K562 (cell line): ENCODE data around the gene PI16. TPM values are rescaled to one million over a fixed set of nuclear protein-coding genes. Genes with fewer than 3 reads are reported as not detected.
A peak's percentile ranks its signal among the peaks of the same experiment; 100 is the strongest.

ENCODE experiments used
- ATAC-seq: fragments of 200-7000 bp; cut with Tn5 transposase; 3 replicates; pipeline ENCODE4 v1.9.1; 2020; ENCODE audit warnings: moderate library complexity
- BruUV-seq: library from RNA; stranded (reverse); fragments of 400-500 nt; replicated peaks from 2 replicates; lab custom pipeline; 2021; lab: Mats Ljungman, UMichigan
- CTCF ChIA-PET: fragments of 300-600 bp; formaldehyde crosslinking; extraction: SDS; loops from one replicate; lab custom pipeline; 2021; ENCODE audit warnings: low intra/inter-chr PET ratio; lab: Yijun Ruan, JAX
- POLR2A ChIA-PET: fragments of 300-600, 350-650 bp; sonication (Branson Sonifier 250); formaldehyde crosslinking; extraction: SDS; loops from one replicate; lab custom pipeline; 2021; ENCODE audit warnings: antibody characterized with exemption, inconsistent platforms; lab: Yijun Ruan, JAX
- DNase-seq, 4 experiments: peaks; one replicate each; pipeline versions ENCODE4 v3.0.0 to v3.0.0-alpha.2; 2011 to 2018; ENCODE audit warnings: low spot score in 3 of 4, mixed read lengths in 3 of 4; ENCODE audit errors: extremely low read depth in 1 of 4
- FAIRE-seq: peaks from 2 replicates; lab custom pipeline; 2011; peaks lifted over from hg19 to GRCh38; lab: Jason Lieb, UNC
- H2AFZ ChIP-seq: 2 replicates; pipeline ENCODE4 v1.6.0; 2011; ENCODE audit warnings: low read depth, low read length, control low read depth, inconsistent platforms
- H3K27ac ChIP-seq: fragments of 200-600 bp; 3 replicates; pipeline ENCODE4 v1.8.0; 2011; ENCODE audit warnings: low read depth, mild to moderate bottlenecking, control low read depth, inconsistent platforms, low read length, moderate library complexity, mixed read lengths; ENCODE audit errors: extremely low read depth
- H3K27me3 ChIP-seq, 2 experiments: fragments of 300-600 bp in 1 of 2; 2 replicates in 1 of 2; 3 replicates in 1 of 2; pipeline versions ENCODE4 v1.6.0 to v1.8.0; 2011; ENCODE audit warnings: inconsistent platforms in 2 of 2, low read length in 2 of 2, mild to moderate bottlenecking in 1 of 2, mixed read lengths in 1 of 2, moderate library complexity in 1 of 2; ENCODE audit not compliant: control insufficient read depth in 2 of 2, insufficient read depth in 2 of 2
- H3K36me3 ChIP-seq: fragments of 300-600 bp; 3 replicates; pipeline ENCODE4 v1.8.0; 2011; ENCODE audit warnings: mild to moderate bottlenecking, low read length, inconsistent platforms; ENCODE audit not compliant: control insufficient read depth, insufficient read depth
- H3K4me1 ChIP-seq, 2 experiments: fragments of 200-600 bp in 1 of 2; replicated peaks in 1 of 2; 2 replicates in 1 of 2; 3 replicates in 1 of 2; pipeline versions ENCODE4 v1.5.1 to v1.8.0; 2011; ENCODE audit warnings: inconsistent platforms in 2 of 2, low read length in 2 of 2, mild to moderate bottlenecking in 1 of 2, mixed read lengths in 1 of 2, moderate library complexity in 1 of 2; ENCODE audit not compliant: control insufficient read depth in 2 of 2, insufficient read depth in 2 of 2
- H3K4me2 ChIP-seq: 2 replicates; pipeline ENCODE4 v1.6.1; 2011; ENCODE audit warnings: low read length, control low read depth, inconsistent platforms, mixed read lengths; ENCODE audit not compliant: insufficient read depth
- H3K4me3 ChIP-seq: fragments of 200-600 bp; sonication (generic), shearing (Covaris generic); 2 replicates; pipeline ENCODE4 v1.5.1; 2016; ENCODE audit warnings: control low read depth, inconsistent platforms
- H3K79me2 ChIP-seq: fragments of 200-600 bp; 3 replicates; pipeline ENCODE4 v1.8.0; 2011; ENCODE audit warnings: low read length, inconsistent platforms; ENCODE audit not compliant: control insufficient read depth, insufficient read depth
- H3K9ac ChIP-seq, 2 experiments: 2 replicates each; pipeline versions ENCODE4 v1.6.0 to v1.6.1; 2011; ENCODE audit warnings: low read depth in 2 of 2, low read length in 2 of 2, control low read depth in 1 of 2, inconsistent platforms in 1 of 2, mild to moderate bottlenecking in 1 of 2, mixed read lengths in 1 of 2; ENCODE audit not compliant: insufficient read depth in 1 of 2
- H3K9me1 ChIP-seq: one replicate; pipeline ENCODE4 v1.6.0; 2011; ENCODE audit warnings: inconsistent platforms, mild to moderate bottlenecking, low read length, moderate library complexity; ENCODE audit not compliant: control insufficient read depth, insufficient read depth
- H3K9me3 ChIP-seq: replicated peaks from 2 replicates; pipeline ENCODE4 v1.5.1; 2011; ENCODE audit warnings: low read depth, low read length, inconsistent platforms; ENCODE audit not compliant: control insufficient read depth, insufficient read depth
- H4K20me1 ChIP-seq: replicated peaks from 2 replicates; pipeline ENCODE4 v1.6.1; 2011; ENCODE audit warnings: low read length, inconsistent platforms, mixed read lengths; ENCODE audit not compliant: control insufficient read depth, insufficient read depth
- BCLAF1 ChIP-seq, 2 experiments: fragments of 450-650 bp in 1 of 2; IDR thresholded peaks; 2 replicates each; pipeline ENCODE4 v1.6.1; 2011 to 2017; ENCODE audit warnings: low read depth in 2 of 2, antibody characterized with exemption in 1 of 2, borderline replicate concordance in 1 of 2, low read length in 1 of 2, mild to moderate bottlenecking in 1 of 2, mixed read lengths in 1 of 2; ENCODE audit not compliant: control insufficient read depth in 1 of 2
- POLR2AphosphoS2 ChIP-seq: IDR thresholded peaks from 2 replicates; pipeline ENCODE4 v1.6.1; 2012; ENCODE audit warnings: low read length, improper control_type of control experiment
- RNF219 ChIP-seq: fragments of 250-450 bp; sonication (Bioruptor Pico); IDR thresholded peaks from 2 replicates; pipeline ENCODE4 v1.5.0; 2022; ENCODE audit warnings: mild to moderate bottlenecking
- THAP12 ChIP-seq: fragments of 250-450 bp; sonication (Bioruptor Pico); IDR thresholded peaks from 2 replicates; pipeline ENCODE4 v1.9.0; 2021; ENCODE audit warnings: mild to moderate bottlenecking, inconsistent platforms
- WGBS: fragments of 100-300 bp; shearing (Covaris generic); methylation state at CpG from one replicate; pipeline ENCODE4 v1.1.6; 2016; ENCODE audit warnings: low coverage, mixed read lengths; ENCODE audit not compliant: insufficient coverage; ENCODE audit errors: missing lambda C conversion rate; 5-methylcytosine and 5-hydroxymethylcytosine counted together
- in situ Hi-C: fragments of 300-500 bp; cut with MboI; formaldehyde crosslinking; loops from 4 replicates; pipeline ENCODE4 v1.15.0; 2018; ENCODE audit warnings: inconsistent platforms, mixed read lengths
- intact Hi-C: fragments of 100-400 bp; cut with micrococcal nuclease; formaldehyde crosslinking; loops from 2 replicates; pipeline ENCODE4 v1.14.2; 2022
- polyA plus RNA-seq, 8 experiments: library from polyadenylated mRNA; depleted of rRNA in 4 of 8; stranded (reverse) in 5 of 8; unstranded in 3 of 8; fragments of >200 nt; fragmentation: Nextera tagmentation in 2 of 8; fragmentation: Illumina TruSeq in 1 of 8; extraction: Ambion mirVana in 2 of 8; extraction: Trizol in 1 of 8; gene quantifications; 2 replicates each; pipeline versions ENCODE4 v1.2.1 to v1.2.3, GENCODE V29; 2011 to 2014; ENCODE audit warnings: inconsistent platforms in 1 of 8, missing spikeins in 1 of 8
- total RNA-seq, 7 experiments: library from RNA; depleted of rRNA in 6 of 7; stranded (reverse); fragments of >200 nt in 6 of 7; fragmentation: Illumina TruSeq in 2 of 7; extraction: Trizol in 2 of 7; gene quantifications; 2 replicates each; pipeline versions ENCODE4 v1.2.1 to v1.2.3, GENCODE V29; 2011 to 2021; ENCODE audit warnings: low replicate concordance in 1 of 7
- TF ChIP-seq, protein P1 (sequence below): fragments of 450-650 bp; IDR thresholded peaks from 2 replicates; pipeline ENCODE4 v1.6.1; 2016; ENCODE audit warnings: mild to moderate bottlenecking
- TF ChIP-seq, protein P2 (sequence below): sonication (generic); formaldehyde crosslinking; IDR thresholded peaks from 2 replicates; pipeline ENCODE4 v1.8.1; 2023; ENCODE audit warnings: mild to moderate bottlenecking, missing genetic modification reagents

Gene PI16
- total and polyA plus RNA-seq, 9 of the 15 experiments (the other 6 are each of a cell fraction or from before 2014, with no cell fraction given): 0.06 to 0.18 TPM; not detected in 7

GRCh38 chr6:36914227-36914794, 40.2 kb upstream of the PI16 start:
- BruUV-seq: no TSS peak
- Histone ChIP-seq H3K9ac (no peak overlapping the region), H3K4me1 (peaks cover 0 to 2% of the 10 kb centered on the region in 2 experiments; a peak in 1 of 5 replicates), H3K4me3 (no peak overlapping the region), H3K27ac (no peak overlapping the region), H3K4me2 (no peak overlapping the region), H3K9me3 (no peaks in the 10 kb centered on the region), H3K79me2 (no peaks in the 10 kb centered on the region), H2AFZ (no peak overlapping the region), H3K27me3 (no peaks in the 10 kb centered on the region), H4K20me1 (0 out of 2 replicates have a peak, but pooled peaks cover 3% of the 10 kb centered on the region), H3K36me3 (peaks cover 95% of the 10 kb centered on the region), H3K9me1 (no peaks in the 10 kb centered on the region)
- in situ Hi-C loops (no loop called here), intact Hi-C loops (loop anchor here (10.0 kb wide), 1 partner anchor 100 kb away; no protein-coding TSS in a partner anchor)
- ATAC-seq (no peak; the same call in 2 of the 3 replicates), FAIRE-seq (no peak), DNase-seq (no peak)
- ChIA-PET CTCF (no interaction called here), POLR2A (interaction anchor here (0.7 to 1.3 kb wide), 2 partner anchors 10 to 17 kb away, joined by 3 to 8 read pairs; no protein-coding TSS in a partner anchor)
- 81% methylated on average over 10 of the region's 10 CpGs for WGBS
- TF ChIP-seq THAP12: no peak
- no peak for TF ChIP-seq POLR2AphosphoS2
- TF ChIP-seq RNF219 (CRISPR knock-in tag): no peak
- no peak for TF ChIP-seq BCLAF1 (IDR thresholded peaks at IDR 0.05; ENCODE audit: borderline replicate concordance in 1 of 2, control insufficient read depth in 1 of 2, low read depth in 2 of 2, low read length in 1 of 2)
- TF ChIP-seq, protein P1, sequence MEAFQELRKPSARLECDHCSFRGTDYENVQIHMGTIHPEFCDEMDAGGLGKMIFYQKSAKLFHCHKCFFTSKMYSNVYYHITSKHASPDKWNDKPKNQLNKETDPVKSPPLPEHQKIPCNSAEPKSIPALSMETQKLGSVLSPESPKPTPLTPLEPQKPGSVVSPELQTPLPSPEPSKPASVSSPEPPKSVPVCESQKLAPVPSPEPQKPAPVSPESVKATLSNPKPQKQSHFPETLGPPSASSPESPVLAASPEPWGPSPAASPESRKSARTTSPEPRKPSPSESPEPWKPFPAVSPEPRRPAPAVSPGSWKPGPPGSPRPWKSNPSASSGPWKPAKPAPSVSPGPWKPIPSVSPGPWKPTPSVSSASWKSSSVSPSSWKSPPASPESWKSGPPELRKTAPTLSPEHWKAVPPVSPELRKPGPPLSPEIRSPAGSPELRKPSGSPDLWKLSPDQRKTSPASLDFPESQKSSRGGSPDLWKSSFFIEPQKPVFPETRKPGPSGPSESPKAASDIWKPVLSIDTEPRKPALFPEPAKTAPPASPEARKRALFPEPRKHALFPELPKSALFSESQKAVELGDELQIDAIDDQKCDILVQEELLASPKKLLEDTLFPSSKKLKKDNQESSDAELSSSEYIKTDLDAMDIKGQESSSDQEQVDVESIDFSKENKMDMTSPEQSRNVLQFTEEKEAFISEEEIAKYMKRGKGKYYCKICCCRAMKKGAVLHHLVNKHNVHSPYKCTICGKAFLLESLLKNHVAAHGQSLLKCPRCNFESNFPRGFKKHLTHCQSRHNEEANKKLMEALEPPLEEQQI: no peak
- TF ChIP-seq, protein P2, sequence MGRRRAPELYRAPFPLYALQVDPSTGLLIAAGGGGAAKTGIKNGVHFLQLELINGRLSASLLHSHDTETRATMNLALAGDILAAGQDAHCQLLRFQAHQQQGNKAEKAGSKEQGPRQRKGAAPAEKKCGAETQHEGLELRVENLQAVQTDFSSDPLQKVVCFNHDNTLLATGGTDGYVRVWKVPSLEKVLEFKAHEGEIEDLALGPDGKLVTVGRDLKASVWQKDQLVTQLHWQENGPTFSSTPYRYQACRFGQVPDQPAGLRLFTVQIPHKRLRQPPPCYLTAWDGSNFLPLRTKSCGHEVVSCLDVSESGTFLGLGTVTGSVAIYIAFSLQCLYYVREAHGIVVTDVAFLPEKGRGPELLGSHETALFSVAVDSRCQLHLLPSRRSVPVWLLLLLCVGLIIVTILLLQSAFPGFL: 0 out of 2 replicates have a peak, but pooled peaks have one; percentile 31
